MG63 (cell line): ENCODE results near the gene CAMK1. TPM values are rescaled to one million over a fixed set of nuclear protein-coding genes. Genes with fewer than 3 reads are reported as not detected.

ENCODE experiments used
- DNase-seq: peaks from one replicate; pipeline ENCODE4 v3.0.0-alpha.2; 2020
- H3K27me3 ChIP-seq: fragments of 250-450 bp; sonication (Bioruptor Pico); 2 replicates; pipeline ENCODE4 v1.5.1; 2020; ENCODE audit warnings: mild to moderate bottlenecking, moderate library complexity
- H3K36me3 ChIP-seq: fragments of 250-450 bp; sonication (Bioruptor Pico); 2 replicates; pipeline ENCODE4 v1.5.1; 2020; ENCODE audit warnings: mild to moderate bottlenecking, moderate library complexity
- H3K4me3 ChIP-seq: fragments of 250-450 bp; sonication (Bioruptor Pico); 2 replicates; pipeline ENCODE4 v1.5.1; 2020; ENCODE audit warnings: mild to moderate bottlenecking, moderate library complexity
- H3K9me3 ChIP-seq: fragments of 250-450 bp; sonication (Bioruptor Pico); 2 replicates; pipeline ENCODE4 v1.5.1; 2020; ENCODE audit warnings: mild to moderate bottlenecking, moderate library complexity
- total RNA-seq: library from RNA; depleted of rRNA; stranded (reverse); fragments of >200 nt; shearing (Covaris generic); gene quantifications from 2 replicates; pipeline ENCODE4 v1.2.3, GENCODE V29; 2014; ENCODE audit warnings: low replicate concordance; rRNA removed

CAMK1 gene
- total RNA-seq, 1 experiment from 2014 or later, result 5.0 TPM

DNA sequence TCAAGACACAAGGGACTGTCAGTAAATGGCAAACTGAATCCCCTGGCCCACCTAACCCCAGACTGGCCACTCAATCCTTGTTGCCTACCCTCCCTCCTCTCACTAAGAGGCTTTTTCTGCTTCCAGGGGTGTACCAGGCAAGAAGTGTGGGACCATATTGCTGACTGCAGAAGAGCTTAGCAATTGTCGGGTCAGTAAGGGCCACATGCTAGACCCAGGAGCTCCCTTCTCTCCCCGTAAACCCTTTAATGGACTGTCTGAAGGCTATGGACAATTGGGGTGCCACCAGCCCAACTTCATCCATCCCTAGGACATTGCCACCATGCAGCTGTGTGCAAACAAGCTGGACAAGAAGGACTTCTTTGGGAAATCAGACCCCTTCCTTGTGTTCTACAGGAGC lies 57.3 kb downstream of the CAMK1 start:
- no peaks in the 10 kb centered on the region for H3K9me3 ChIP-seq
- no peak for DNase-seq
- no peaks in the 10 kb centered on the region for H3K36me3 ChIP-seq
- H3K4me3 ChIP-seq, result no peak overlapping the region
- H3K27me3 ChIP-seq, result no peaks in the 10 kb centered on the region

DNA sequence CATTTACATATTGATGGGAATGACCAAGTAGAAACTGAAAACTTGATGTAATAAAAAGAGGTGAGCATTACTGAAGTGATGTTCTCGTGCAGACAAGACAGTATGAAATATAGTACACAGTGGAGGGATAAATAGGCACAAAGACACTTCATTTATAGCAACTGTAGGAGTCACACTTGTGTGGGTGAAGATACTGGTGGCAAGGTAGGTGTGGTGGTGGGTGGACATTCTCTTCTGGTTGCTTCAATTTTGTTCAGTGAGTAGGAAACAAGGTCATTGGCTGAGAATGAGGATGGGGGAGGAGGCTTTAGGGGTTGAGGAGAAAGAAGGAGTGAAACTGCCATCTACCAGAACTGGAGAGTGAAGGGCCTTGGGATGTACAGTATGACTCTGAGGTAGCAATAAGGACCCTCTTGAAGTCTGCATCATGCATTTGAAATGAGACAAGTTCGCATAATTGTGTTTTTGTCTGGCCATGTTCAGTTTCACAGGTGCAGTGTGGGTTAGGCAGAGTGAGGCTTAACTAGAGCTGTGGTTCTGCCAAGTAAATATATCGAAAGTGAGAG lies 59.5 kb downstream of the CAMK1 start:
- Histone ChIP-seq H3K4me3 (no peak overlapping the region), H3K9me3 (no peaks in the 10 kb centered on the region), H3K27me3 (no peaks in the 10 kb centered on the region), H3K36me3 (no peaks in the 10 kb centered on the region)
- DNase-seq, result no peak

Other genes with a start within 250 kb of the CAMK1 start
- gene LHFPL4, start 216.1 kb downstream of the CAMK1 start, total RNA-seq, result 0.69 and 1.2 TPM in 2 replicates
- 26.3 and 43.3 TPM in 2 replicates for gene MTMR14, start 120.4 kb downstream of the CAMK1 start, total RNA-seq
- gene CPNE9, start 66.1 kb downstream of the CAMK1 start, total RNA-seq, result not detected in 2 replicates
- 4.9 and 7.0 TPM in 2 replicates for gene BRPF1, start 38.2 kb downstream of the CAMK1 start, total RNA-seq
- gene OGG1, start 20.0 kb downstream of the CAMK1 start, total RNA-seq, result 8.0 and 21.4 TPM in 2 replicates
- 60.3 and 83.8 TPM in 2 replicates for gene TADA3, start 22.5 kb upstream of the CAMK1 start, total RNA-seq
- gene ARPC4, start 23.1 kb upstream of the CAMK1 start, total RNA-seq, result 125 and 175 TPM in 2 replicates
- 0.10 and 3.1 TPM in 2 replicates for gene TTLL3, start 40.3 kb upstream of the CAMK1 start, total RNA-seq
- 34.8 and 42.9 TPM in 2 replicates for gene RPUSD3, start 74.1 kb upstream of the CAMK1 start, total RNA-seq
- not detected in 2 replicates for gene CIDEC, start 110.3 kb upstream of the CAMK1 start, total RNA-seq
- 21.4 and 23.1 TPM in 2 replicates for gene JAGN1, start 120.7 kb upstream of the CAMK1 start, total RNA-seq
- gene IL17RE, start 132.9 kb upstream of the CAMK1 start, total RNA-seq, result 0.30 TPM in 1 of 2 replicates, not detected in the other
- gene IL17RC, start 147.2 kb upstream of the CAMK1 start, total RNA-seq, result 12.1 and 14.8 TPM in 2 replicates
- 19.1 and 22.6 TPM in 2 replicates for gene CRELD1, start 163.9 kb upstream of the CAMK1 start, total RNA-seq
- gene PRRT3, start 182.5 kb upstream of the CAMK1 start, total RNA-seq, result 0.23 TPM in 1 of 2 replicates, not detected in the other
- 18.8 and 72.4 TPM in 2 replicates for gene EMC3, start 216.9 kb upstream of the CAMK1 start, total RNA-seq